CD14-positive monocyte (primary cell): ENCODE results near the gene HDGF. TPM values are rescaled to one million over a fixed set of nuclear protein-coding genes. Genes with fewer than 3 reads are reported as not detected.

Experiments
- DNase-seq, 3 donors: peaks; one replicate each; pipeline ENCODE4 v3.0.0-alpha.2; 2011 to 2022
- H2AFZ ChIP-seq: 2 replicates; pipeline ENCODE4 v1.6.0; 2012; ENCODE audit warnings: mild to moderate bottlenecking, low read depth, low read length, inconsistent platforms; ENCODE audit not compliant: insufficient read depth, poor library complexity, severe bottlenecking
- H3K27ac ChIP-seq, 2 donors: 1 replicate in 1 of 2; 2 replicates in 1 of 2; pipeline ENCODE4 v1.5.1; 2012 to 2013; ENCODE audit warnings: low read length in 2 of 2, control low read depth in 1 of 2, inconsistent platforms in 1 of 2, low read depth in 1 of 2, mild to moderate bottlenecking in 1 of 2
- H3K27me3 ChIP-seq, 2 donors: one replicate each; pipeline versions ENCODE4 v1.6.0 to v1.6.1; 2011 to 2013; ENCODE audit warnings: low read length in 2 of 2; ENCODE audit not compliant: control insufficient read depth in 2 of 2, insufficient read depth in 2 of 2
- H3K36me3 ChIP-seq, 2 donors: replicated peaks in 1 of 2; 1 replicate in 1 of 2; 2 replicates in 1 of 2; pipeline versions ENCODE4 v1.5.1 to v1.6.1; 2012 to 2013; ENCODE audit warnings: low read length in 2 of 2, control low read depth in 1 of 2, inconsistent platforms in 1 of 2, mild to moderate bottlenecking in 1 of 2; ENCODE audit not compliant: insufficient read depth in 2 of 2, control insufficient read depth in 1 of 2
- H3K4me1 ChIP-seq, 2 donors: 1 replicate in 1 of 2; 2 replicates in 1 of 2; pipeline versions ENCODE4 v1.5.1 to v1.6.1; 2012 to 2013; ENCODE audit warnings: low read length in 2 of 2, control low read depth in 1 of 2, inconsistent platforms in 1 of 2, mild to moderate bottlenecking in 1 of 2, moderate library complexity in 1 of 2; ENCODE audit not compliant: insufficient read depth in 2 of 2, control insufficient read depth in 1 of 2
- H3K4me2 ChIP-seq: replicated peaks from 2 replicates; pipeline ENCODE3; 2012; ENCODE audit warnings: low read length, moderate library complexity, mild to moderate bottlenecking; ENCODE audit not compliant: poor library complexity, severe bottlenecking; ENCODE audit errors: extremely low read depth
- H3K4me3 ChIP-seq, 3 experiments: fragments of 200-600 bp in 1 of 3; sonication (generic) in 1 of 3; replicated peaks in 1 of 3; 1 replicate in 2 of 3; 2 replicates in 1 of 3; pipeline ENCODE4 v1.5.1; 2011 to 2013; ENCODE audit warnings: low read length in 3 of 3, mild to moderate bottlenecking in 3 of 3, control low read depth in 2 of 3, low read depth in 2 of 3, inconsistent platforms in 1 of 3, moderate library complexity in 1 of 3
- H3K79me2 ChIP-seq: 2 replicates; pipeline ENCODE4 v1.6.0; 2012; ENCODE audit warnings: mild to moderate bottlenecking, control low read depth, inconsistent platforms, low read length, moderate library complexity; ENCODE audit not compliant: insufficient read depth
- H3K9ac ChIP-seq: 2 replicates; pipeline ENCODE4 v1.6.0; 2017; ENCODE audit warnings: low read length, mild to moderate bottlenecking; ENCODE audit not compliant: insufficient read depth, poor library complexity, severe bottlenecking
- H3K9me3 ChIP-seq, 2 donors: replicated peaks in 1 of 2; 1 replicate in 1 of 2; 2 replicates in 1 of 2; pipeline versions ENCODE4 v1.5.1 to v1.6.1; 2012 to 2013; ENCODE audit warnings: low read length in 2 of 2, control low read depth in 1 of 2; ENCODE audit not compliant: control insufficient read depth in 1 of 2, insufficient read depth in 1 of 2
- H4K20me1 ChIP-seq: 2 replicates; pipeline ENCODE4 v1.6.0; 2012; ENCODE audit warnings: mild to moderate bottlenecking, low read length, control low read depth, moderate library complexity; ENCODE audit not compliant: insufficient read depth
- H3K27ac Mint-ChIP-seq, 7 donors: one replicate each; pipeline ENCODE4 v1.8.0; 2020; ENCODE audit warnings: mild to moderate bottlenecking in 7 of 7, mixed read lengths in 7 of 7, moderate library complexity in 6 of 7, inconsistent platforms in 2 of 7
- H3K27me3 Mint-ChIP-seq, 3 donors: one replicate each; pipeline ENCODE4 v1.8.0; 2021 to 2022; ENCODE audit warnings: low read depth in 3 of 3, mild to moderate bottlenecking in 3 of 3, mixed read lengths in 3 of 3, moderate library complexity in 3 of 3, inconsistent platforms in 1 of 3
- H3K36me3 Mint-ChIP-seq, 2 donors: one replicate each; pipeline ENCODE4 v1.8.0; 2020; ENCODE audit warnings: mixed read lengths in 2 of 2, inconsistent platforms in 1 of 2, mild to moderate bottlenecking in 1 of 2
- H3K4me1 Mint-ChIP-seq: one replicate; pipeline ENCODE4 v1.8.0; 2020; ENCODE audit warnings: mild to moderate bottlenecking, mixed read lengths
- H3K4me3 Mint-ChIP-seq, 2 donors: one replicate each; pipeline ENCODE4 v1.8.0; 2020; ENCODE audit warnings: mild to moderate bottlenecking in 2 of 2, mixed read lengths in 2 of 2, moderate library complexity in 1 of 2
- H3K9me3 Mint-ChIP-seq, 7 donors: one replicate each; pipeline ENCODE4 v1.8.0; 2020 to 2022; ENCODE audit warnings: mixed read lengths in 7 of 7, mild to moderate bottlenecking in 6 of 7, moderate library complexity in 6 of 7, inconsistent platforms in 2 of 7
- CTCF ChIP-seq: fragments of 200-600 bp; IDR thresholded peaks from one replicate; pipeline ENCODE4 v1.8.0; 2022; ENCODE audit warnings: antibody characterized with exemption, mild to moderate bottlenecking
- WGBS: methylation state at CpG from one replicate; pipeline ENCODE4 v1.1.5; 2013; ENCODE audit warnings: missing lambda C conversion rate; ENCODE audit not compliant: insufficient coverage; 5-methylcytosine and 5-hydroxymethylcytosine counted together
- intact Hi-C, 2 donors: fragments of 100-400 bp; cut with micrococcal nuclease; formaldehyde crosslinking; loops; one replicate each; pipeline versions ENCODE4 v1.15.0 to v1.15.1; 2023
- polyA plus RNA-seq, 3 donors: library from polyadenylated mRNA; depleted of rRNA in 1 of 3; unstranded in 2 of 3; stranded (reverse) in 1 of 3; fragments of 300-500 nt in 2 of 3; fragments of >200 nt in 1 of 3; fragmentation: Illumina TruSeq in 2 of 3; gene quantifications; 1 replicate in 2 of 3; 2 replicates in 1 of 3; pipeline ENCODE4 v1.2.3, GENCODE V29; 2012 to 2021

Gene HDGF
- polyA plus RNA-seq, 3 donors = 23.9 to 92.4 (median 49.9) TPM

GRCh38 chr1:156707417-156708217, 43.9 kb downstream of the HDGF start:
- H3K4me3 Mint-ChIP-seq = no peak overlapping the region

More at GRCh38 chr1:156707417-156708217, 43.9 kb downstream of the HDGF start:
- H3K9ac ChIP-seq = no peak overlapping the region
- no CpG with 5 or more reads among the region's 8 CpGs for WGBS
- H3K4me3 ChIP-seq = no peak overlapping the region
- no peak for DNase-seq
- intact Hi-C loops = no loop called here
- peaks cover 0 to 15% of the 10 kb centered on the region in 2 donors for H3K9me3 ChIP-seq
- no peak overlapping the region for H3K4me2 ChIP-seq
- peaks cover 8 to 13% of the 10 kb centered on the region in 2 donors for H3K36me3 Mint-ChIP-seq
- no peaks in the 10 kb centered on the region for H3K79me2 ChIP-seq
- no peak overlapping the region for H3K27ac Mint-ChIP-seq
- peaks cover 20 to 22% of the 10 kb centered on the region in 2 donors for H3K4me1 ChIP-seq
- H3K9me3 Mint-ChIP-seq = peaks cover 0 to 25% (median 10%) of the 10 kb centered on the region in 7 donors
- peaks cover 5% of the 10 kb centered on the region for H4K20me1 ChIP-seq
- H3K27ac ChIP-seq = no peak overlapping the region
- H3K27me3 Mint-ChIP-seq = peaks cover 56 to 71% (median 63%) of the 10 kb centered on the region in 3 donors
- H3K36me3 ChIP-seq = no peaks in the 10 kb centered on the region
- H3K4me1 Mint-ChIP-seq = peaks cover 28% of the 10 kb centered on the region
- H3K27me3 ChIP-seq = peaks cover 44 to 60% of the 10 kb centered on the region in 2 donors
- H2AFZ ChIP-seq = no peak overlapping the region
- TF ChIP-seq CTCF = no peak
